HEK293 (cell line): ENCODE measurements around the gene FADS6.

Experiments used
- IKZF3 ChIP-seq: fragments of 450-650 bp; IDR thresholded peaks from 2 replicates; pipeline ENCODE4 v1.5.0; 2018; ENCODE audit warnings: missing biosample characterization, mild to moderate bottlenecking, missing genetic modification characterization, moderate library complexity
- KLF1 ChIP-seq: fragments of 450-650 bp; formaldehyde crosslinking; IDR thresholded peaks from 2 replicates; pipeline ENCODE4 v1.5.1; 2016; ENCODE audit warnings: missing biosample characterization, missing genetic modification characterization
- KLF7 ChIP-seq: fragments of 450-650 bp; formaldehyde crosslinking; IDR thresholded peaks from 2 replicates; pipeline ENCODE4 v1.5.1; 2016; ENCODE audit warnings: missing biosample characterization, missing genetic modification characterization, borderline replicate concordance
- OSR2 ChIP-seq: fragments of 450-650 bp; formaldehyde crosslinking; IDR thresholded peaks from 2 replicates; pipeline ENCODE4 v1.5.1; 2016; ENCODE audit warnings: missing biosample characterization, missing genetic modification characterization
- RBAK ChIP-seq: fragments of 450-650 bp; formaldehyde crosslinking; IDR thresholded peaks from 2 replicates; pipeline ENCODE4 v1.5.1; 2016; ENCODE audit warnings: missing biosample characterization, missing genetic modification characterization
- TRIM28 ChIP-seq: IDR thresholded peaks from 2 replicates; pipeline ENCODE4 v1.6.1; 2011; ENCODE audit warnings: low read length, control low read depth, borderline replicate concordance
- WT1 ChIP-seq: fragments of 450-650 bp; formaldehyde crosslinking; IDR thresholded peaks from 2 replicates; pipeline ENCODE4 v1.5.1; 2016; ENCODE audit warnings: missing biosample characterization, missing genetic modification characterization
- ZBTB17 ChIP-seq: fragments of 450-650 bp; formaldehyde crosslinking; IDR thresholded peaks from 2 replicates; pipeline ENCODE4 v1.5.1; 2016; ENCODE audit warnings: missing biosample characterization, missing genetic modification characterization
- ZBTB20 ChIP-seq: fragments of 450-650 bp; formaldehyde crosslinking; IDR thresholded peaks from 2 replicates; pipeline ENCODE4 v1.5.1; 2016; ENCODE audit warnings: missing biosample characterization, missing genetic modification characterization
- ZFP37 ChIP-seq: fragments of 450-650 bp; formaldehyde crosslinking; IDR thresholded peaks from 2 replicates; pipeline ENCODE4 v1.5.1; 2016; ENCODE audit warnings: missing biosample characterization, missing genetic modification characterization
- ZNF112 ChIP-seq: fragments of 450-650 bp; formaldehyde crosslinking; IDR thresholded peaks from 2 replicates; pipeline ENCODE4 v1.5.0; 2017; ENCODE audit warnings: missing biosample characterization, missing genetic modification characterization
- ZNF132 ChIP-seq: fragments of 450-650 bp; formaldehyde crosslinking; IDR thresholded peaks from 2 replicates; pipeline ENCODE4 v1.5.1; 2017; ENCODE audit warnings: missing biosample characterization, missing genetic modification characterization, borderline replicate concordance
- ZNF138 ChIP-seq: fragments of 450-650 bp; formaldehyde crosslinking; IDR thresholded peaks from 2 replicates; pipeline ENCODE4 v1.5.1; 2016; ENCODE audit warnings: missing biosample characterization, missing genetic modification characterization, borderline replicate concordance
- ZNF2 ChIP-seq: fragments of 450-650 bp; formaldehyde crosslinking; IDR thresholded peaks from 2 replicates; pipeline ENCODE4 v1.5.1; 2016; ENCODE audit warnings: missing biosample characterization, missing genetic modification characterization
- ZNF335 ChIP-seq: fragments of 450-650 bp; formaldehyde crosslinking; conservative IDR thresholded peaks from 2 replicates; pipeline ENCODE4 v1.5.1; 2016; ENCODE audit warnings: missing biosample characterization, missing genetic modification characterization
- ZNF362 ChIP-seq: fragments of 450-650 bp; formaldehyde crosslinking; IDR thresholded peaks from 2 replicates; pipeline ENCODE4 v1.5.1; 2016; ENCODE audit warnings: missing biosample characterization, missing genetic modification characterization
- ZNF37A ChIP-seq: fragments of 450-650 bp; IDR thresholded peaks from 2 replicates; pipeline ENCODE4 v1.5.1; 2018; ENCODE audit warnings: missing biosample characterization, missing genetic modification characterization
- ZNF394 ChIP-seq: fragments of 450-650 bp; formaldehyde crosslinking; IDR thresholded peaks from 2 replicates; pipeline ENCODE4 v1.5.1; 2016; ENCODE audit warnings: missing biosample characterization, missing genetic modification characterization, mild to moderate bottlenecking, moderate library complexity, borderline replicate concordance
- ZNF416 ChIP-seq: fragments of 450-650 bp; formaldehyde crosslinking; IDR thresholded peaks from 2 replicates; pipeline ENCODE4 v1.5.1; 2016; ENCODE audit warnings: missing biosample characterization, missing genetic modification characterization
- ZNF423 ChIP-seq: fragments of 450-650 bp; formaldehyde crosslinking; IDR thresholded peaks from 2 replicates; pipeline ENCODE4 v1.5.1; 2016; ENCODE audit warnings: missing biosample characterization, missing genetic modification characterization
- ZNF433 ChIP-seq: fragments of 450-650 bp; formaldehyde crosslinking; IDR thresholded peaks from 2 replicates; pipeline ENCODE4 v1.5.1; 2016; ENCODE audit warnings: missing biosample characterization, missing genetic modification characterization, low read depth
- ZNF501 ChIP-seq: fragments of 450-650 bp; formaldehyde crosslinking; IDR thresholded peaks from 2 replicates; pipeline ENCODE4 v1.5.1; 2016; ENCODE audit warnings: missing biosample characterization, missing genetic modification characterization
- ZNF514 ChIP-seq: fragments of 450-650 bp; formaldehyde crosslinking; IDR thresholded peaks from 2 replicates; pipeline ENCODE4 v1.5.1; 2016; ENCODE audit warnings: missing biosample characterization, missing genetic modification characterization
- ZNF585B ChIP-seq: fragments of 450-650 bp; formaldehyde crosslinking; IDR thresholded peaks from 2 replicates; pipeline ENCODE4 v1.5.1; 2016; ENCODE audit warnings: missing biosample characterization, missing genetic modification characterization
- ZNF610 ChIP-seq: fragments of 450-650 bp; formaldehyde crosslinking; IDR thresholded peaks from 2 replicates; pipeline ENCODE4 v1.5.1; 2016; ENCODE audit warnings: missing biosample characterization, missing genetic modification characterization, borderline replicate concordance
- ZNF623 ChIP-seq: fragments of 450-650 bp; formaldehyde crosslinking; IDR thresholded peaks from 2 replicates; pipeline ENCODE4 v1.5.1; 2016; ENCODE audit warnings: missing biosample characterization, missing genetic modification characterization
- ZNF626 ChIP-seq: fragments of 450-650 bp; sonication (Bioruptor Pico); formaldehyde crosslinking; IDR thresholded peaks from 2 replicates; pipeline ENCODE4 v1.5.1; 2018; ENCODE audit warnings: missing biosample characterization, missing genetic modification characterization, inconsistent platforms
- ZNF654 ChIP-seq: fragments of 450-650 bp; formaldehyde crosslinking; IDR thresholded peaks from 2 replicates; pipeline ENCODE4 v1.5.1; 2016; ENCODE audit warnings: low read depth, missing biosample characterization, missing genetic modification characterization
- ZNF670 ChIP-seq: fragments of 450-650 bp; formaldehyde crosslinking; IDR thresholded peaks from 2 replicates; pipeline ENCODE4 v1.5.1; 2016; ENCODE audit warnings: missing biosample characterization, missing genetic modification characterization, low read depth
- ZNF76 ChIP-seq: fragments of 450-650 bp; formaldehyde crosslinking; IDR thresholded peaks from 2 replicates; pipeline ENCODE4; 2016; ENCODE audit warnings: low read depth, missing biosample characterization, missing genetic modification characterization, borderline replicate concordance
- ZNF785 ChIP-seq: fragments of 450-650 bp; formaldehyde crosslinking; IDR thresholded peaks from 2 replicates; pipeline ENCODE4 v1.5.1; 2016; ENCODE audit warnings: missing biosample characterization, missing genetic modification characterization
- ZNF791 ChIP-seq: fragments of 450-650 bp; formaldehyde crosslinking; IDR thresholded peaks from 2 replicates; pipeline ENCODE4 v1.5.1; 2016; ENCODE audit warnings: missing biosample characterization, missing genetic modification characterization
- ZNF843 ChIP-seq: fragments of 450-650 bp; formaldehyde crosslinking; IDR thresholded peaks from 2 replicates; pipeline ENCODE4 v1.5.1; 2016; ENCODE audit warnings: missing biosample characterization, missing genetic modification characterization
- ZSCAN30 ChIP-seq: fragments of 450-650 bp; IDR thresholded peaks from 2 replicates; pipeline ENCODE4 v1.5.1; 2018; ENCODE audit warnings: missing biosample characterization, mild to moderate bottlenecking, missing genetic modification characterization, moderate library complexity
- ZXDB ChIP-seq: fragments of 450-650 bp; formaldehyde crosslinking; IDR thresholded peaks from 2 replicates; pipeline ENCODE4 v1.5.1; 2016; ENCODE audit warnings: missing biosample characterization, missing genetic modification characterization
- TF ChIP-seq, protein P1 (sequence below): fragments of 450-650 bp; formaldehyde crosslinking; IDR thresholded peaks from 2 replicates; pipeline ENCODE4 v1.5.1; 2016; ENCODE audit warnings: missing biosample characterization, missing genetic modification characterization
- TF ChIP-seq, protein P2 (sequence below): fragments of 450-650 bp; formaldehyde crosslinking; IDR thresholded peaks from 2 replicates; pipeline ENCODE4 v1.5.1; 2016; ENCODE audit warnings: missing biosample characterization, missing genetic modification characterization
- TF ChIP-seq, protein P3 (sequence below): fragments of 450-650 bp; formaldehyde crosslinking; IDR thresholded peaks from 2 replicates; pipeline ENCODE4 v1.5.1; 2017; ENCODE audit warnings: missing biosample characterization, missing genetic modification characterization

The FADS6 gene

GRCh38 chr17:74923538-74924249, 30.3 kb upstream of the FADS6 start (continued):
- no peak; the same call in 1 of the 2 replicates for TF ChIP-seq ZNF76 (tag by site-specific recombination)
- TF ChIP-seq ZNF610 (tag by site-specific recombination), result no peak
- peak; percentile 48; the same call in 1 of the 2 replicates for TF ChIP-seq ZNF335 (tag by site-specific recombination)
- 0 out of 2 replicates have a peak, but pooled peaks have one; percentile 56 for TF ChIP-seq ZFP37 (tag by site-specific recombination)
- no peak for TF ChIP-seq KLF7 (tag by site-specific recombination)
- TF ChIP-seq ZNF362, result no peak
- TF ChIP-seq RBAK (tag by site-specific recombination), result no peak
- TF ChIP-seq ZNF843, result 0 out of 2 replicates have a peak, but pooled peaks have one; percentile 31
- peak; percentile 60; the same call in 1 of the 2 replicates for TF ChIP-seq ZNF2 (tag by site-specific recombination)
- no peak for TF ChIP-seq ZNF132 (tag by site-specific recombination)
- no peak for TF ChIP-seq IKZF3 (tag by site-specific recombination)
- TF ChIP-seq ZNF670 (tag by site-specific recombination), result no peak
- TF ChIP-seq ZBTB17 (tag by site-specific recombination), result peak; percentile 23; the same call in 1 of the 2 replicates
- TF ChIP-seq WT1 (tag by site-specific recombination), result no peak
- TF ChIP-seq ZNF785 (tag by site-specific recombination), result no peak
- no peak for TF ChIP-seq ZNF585B (tag by site-specific recombination)
- TF ChIP-seq ZNF112 (tag by site-specific recombination), result no peak
- TF ChIP-seq, protein P1, sequence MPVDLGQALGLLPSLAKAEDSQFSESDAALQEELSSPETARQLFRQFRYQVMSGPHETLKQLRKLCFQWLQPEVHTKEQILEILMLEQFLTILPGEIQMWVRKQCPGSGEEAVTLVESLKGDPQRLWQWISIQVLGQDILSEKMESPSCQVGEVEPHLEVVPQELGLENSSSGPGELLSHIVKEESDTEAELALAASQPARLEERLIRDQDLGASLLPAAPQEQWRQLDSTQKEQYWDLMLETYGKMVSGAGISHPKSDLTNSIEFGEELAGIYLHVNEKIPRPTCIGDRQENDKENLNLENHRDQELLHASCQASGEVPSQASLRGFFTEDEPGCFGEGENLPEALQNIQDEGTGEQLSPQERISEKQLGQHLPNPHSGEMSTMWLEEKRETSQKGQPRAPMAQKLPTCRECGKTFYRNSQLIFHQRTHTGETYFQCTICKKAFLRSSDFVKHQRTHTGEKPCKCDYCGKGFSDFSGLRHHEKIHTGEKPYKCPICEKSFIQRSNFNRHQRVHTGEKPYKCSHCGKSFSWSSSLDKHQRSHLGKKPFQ (tag by site-specific recombination), result no peak
- TF ChIP-seq ZNF514 (tag by site-specific recombination), result no peak
- no peak for TF ChIP-seq TRIM28
- peak; percentile 44; the same call in 1 of the 2 replicates for TF ChIP-seq ZNF654 (tag by site-specific recombination)
- TF ChIP-seq, protein P2, sequence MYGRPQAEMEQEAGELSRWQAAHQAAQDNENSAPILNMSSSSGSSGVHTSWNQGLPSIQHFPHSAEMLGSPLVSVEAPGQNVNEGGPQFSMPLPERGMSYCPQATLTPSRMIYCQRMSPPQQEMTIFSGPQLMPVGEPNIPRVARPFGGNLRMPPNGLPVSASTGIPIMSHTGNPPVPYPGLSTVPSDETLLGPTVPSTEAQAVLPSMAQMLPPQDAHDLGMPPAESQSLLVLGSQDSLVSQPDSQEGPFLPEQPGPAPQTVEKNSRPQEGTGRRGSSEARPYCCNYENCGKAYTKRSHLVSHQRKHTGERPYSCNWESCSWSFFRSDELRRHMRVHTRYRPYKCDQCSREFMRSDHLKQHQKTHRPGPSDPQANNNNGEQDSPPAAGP (tag by site-specific recombination), result peak; percentile 62; the same call in 1 of the 2 replicates
- TF ChIP-seq ZXDB (tag by site-specific recombination), result no peak
- no peak for TF ChIP-seq ZNF423 (tag by site-specific recombination)
- TF ChIP-seq OSR2, result no peak
- no peak for TF ChIP-seq KLF1
- no peak for TF ChIP-seq ZNF626 (tag by site-specific recombination)
- TF ChIP-seq, protein P3, sequence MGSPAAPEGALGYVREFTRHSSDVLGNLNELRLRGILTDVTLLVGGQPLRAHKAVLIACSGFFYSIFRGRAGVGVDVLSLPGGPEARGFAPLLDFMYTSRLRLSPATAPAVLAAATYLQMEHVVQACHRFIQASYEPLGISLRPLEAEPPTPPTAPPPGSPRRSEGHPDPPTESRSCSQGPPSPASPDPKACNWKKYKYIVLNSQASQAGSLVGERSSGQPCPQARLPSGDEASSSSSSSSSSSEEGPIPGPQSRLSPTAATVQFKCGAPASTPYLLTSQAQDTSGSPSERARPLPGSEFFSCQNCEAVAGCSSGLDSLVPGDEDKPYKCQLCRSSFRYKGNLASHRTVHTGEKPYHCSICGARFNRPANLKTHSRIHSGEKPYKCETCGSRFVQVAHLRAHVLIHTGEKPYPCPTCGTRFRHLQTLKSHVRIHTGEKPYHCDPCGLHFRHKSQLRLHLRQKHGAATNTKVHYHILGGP (tag by site-specific recombination), result no peak
- TF ChIP-seq ZNF501 (tag by site-specific recombination), result 0 out of 2 replicates have a peak, but pooled peaks have one; percentile 50
- TF ChIP-seq ZNF394 (tag by site-specific recombination), result peak; percentile 28; the same call in 1 of the 2 replicates
- TF ChIP-seq ZSCAN30 (tag by site-specific recombination), result 0 out of 2 replicates have a peak, but pooled peaks have one; percentile 2
- no peak for TF ChIP-seq ZNF37A
- TF ChIP-seq ZNF138 (tag by site-specific recombination), result no peak
- TF ChIP-seq ZNF623 (tag by site-specific recombination), result no peak
- no peak for TF ChIP-seq ZBTB20 (tag by site-specific recombination)
- TF ChIP-seq ZNF416 (tag by site-specific recombination), result no peak
- TF ChIP-seq ZNF433 (tag by site-specific recombination), result no peak
- TF ChIP-seq ZNF791 (tag by site-specific recombination), result no peak
